Measurements from ENCODE around the gene ZNF583. TPM values are rescaled to one million over a fixed set of nuclear protein-coding genes. Genes with fewer than 3 reads are reported as not detected.

ZNF583 gene
- total and polyA plus RNA-seq, 2 of the 13 experiments (the other 11 are each of a cell fraction or from before 2014, with no cell fraction given): 0.65 to 5.3 TPM

GRCh38 chr19:56356944-56357343 lies 47.2 kb upstream of the ZNF583 start:
- DNase-seq (ENCODE audit: low spot score) (no peak), FAIRE-seq (no peak), ATAC-seq (no peak)
- no peaks in the 10 kb centered on the region for H3K27me3 ChIP-seq (ENCODE audit: control insufficient read depth in 1 of 2, insufficient read depth in 2 of 2, low read length in 2 of 2)
- no peak overlapping the region for H3K9ac ChIP-seq (ENCODE audit: insufficient read depth, low read depth, low read length)
- peaks cover 42% of the 10 kb centered on the region for H3K4me1 ChIP-seq (ENCODE audit: insufficient read depth, low read length)
- WGBS (ENCODE audit: low lambda C conversion rate): 59% methylated on average over 2 of the region's 2 CpGs
- intact Hi-C loops (cut with micrococcal nuclease; ENCODE audit: unreplicated experiment): no loop called here
- H3K36me3 ChIP-seq (replicated peaks in 1 of 2; ENCODE audit: control insufficient read depth in 1 of 2, insufficient read depth in 2 of 2, low read length in 2 of 2): no peaks in the 10 kb centered on the region
- no peak overlapping the region for H3K4me2 ChIP-seq (ENCODE audit: low read depth, low read length)
- TF ChIP-seq ZNF317 (CRISPR knock-in tag; IDR thresholded peaks at IDR 0.05) (peak; percentile 77), ZFP62 (CRISPR knock-in tag; IDR thresholded peaks at IDR 0.05) (no peak)
- no peaks in the 10 kb centered on the region for H4K20me1 ChIP-seq (ENCODE audit: insufficient read depth, low read length)
- H3K4me3 ChIP-seq (replicated peaks in 1 of 3; ENCODE audit: insufficient read depth in 1 of 3, low read depth in 2 of 3, low read length in 3 of 3): no peak overlapping the region
- BruUV-seq (replicated peaks): no TSS peak
- H3K27ac ChIP-seq (ENCODE audit: extremely low read length, insufficient read depth, low read length): no peak overlapping the region
- in situ Hi-C loops (cut with HindIII; ENCODE audit: extremely low pct_ligation_motif_present, low pct_unique_long_range_greater_than_20kb): no loop called here
- H2AFZ ChIP-seq (ENCODE audit: low read length): no peak overlapping the region
- H3K79me2 ChIP-seq (ENCODE audit: insufficient read depth, low read length): no peaks in the 10 kb centered on the region
- ChIA-PET POLR2A (interaction anchor here (1.8 kb wide), 1 partner anchor 11 kb away, joined by 13 read pairs; no protein-coding TSS in a partner anchor), CTCF (ENCODE audit: low intra/inter-chr PET ratio, low total read pairs) (no interaction called here)
- peaks cover 30% of the 10 kb centered on the region for H3K9me3 ChIP-seq (ENCODE audit: low read length)

DNA sequence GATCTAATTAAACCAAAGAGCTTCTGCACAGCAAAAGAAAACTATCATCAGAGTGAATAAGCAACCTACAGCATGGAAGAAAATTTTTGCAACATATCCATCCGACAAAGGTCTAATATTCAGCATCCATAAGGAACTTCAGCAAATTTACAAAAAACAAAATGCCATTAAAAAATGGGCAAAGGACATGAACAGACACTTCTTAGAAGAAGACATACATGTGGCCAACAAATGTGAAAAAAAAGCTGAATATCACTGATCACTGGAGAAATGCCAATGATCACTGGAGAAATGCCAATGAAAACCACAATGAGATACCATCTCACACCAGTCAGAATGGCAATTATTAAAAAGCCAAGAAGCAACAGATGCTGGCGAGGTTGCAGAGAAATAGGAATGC lies 43.3 kb upstream of the ZNF583 start:
- CTCF ChIA-PET (ENCODE audit: low intra/inter-chr PET ratio, low total read pairs): no interaction called here
- no peak overlapping the region for H2AFZ ChIP-seq (ENCODE audit: low read length)
- H3K4me1 ChIP-seq (ENCODE audit: insufficient read depth, low read length): peaks cover 14% of the 10 kb centered on the region
- H4K20me1 ChIP-seq (ENCODE audit: insufficient read depth, low read length): no peaks in the 10 kb centered on the region
- POLR2A ChIA-PET: no interaction called here
- ATAC-seq (no peak), FAIRE-seq (no peak), DNase-seq (ENCODE audit: low spot score) (no peak)
- no peak overlapping the region for H3K27ac ChIP-seq (ENCODE audit: extremely low read length, insufficient read depth, low read length)
- no peaks in the 10 kb centered on the region for H3K79me2 ChIP-seq (ENCODE audit: insufficient read depth, low read length)
- intact Hi-C loops (cut with micrococcal nuclease; ENCODE audit: unreplicated experiment) (no loop called here), in situ Hi-C loops (cut with HindIII; ENCODE audit: extremely low pct_ligation_motif_present, low pct_unique_long_range_greater_than_20kb) (no loop called here)
- WGBS (ENCODE audit: low lambda C conversion rate): 47% methylated on average over 2 of the region's 2 CpGs
- no peak overlapping the region for H3K4me3 ChIP-seq (replicated peaks in 1 of 3; ENCODE audit: insufficient read depth in 1 of 3, low read depth in 2 of 3, low read length in 3 of 3)
- BruUV-seq (replicated peaks): no TSS peak
- peaks cover 41% of the 10 kb centered on the region for H3K9me3 ChIP-seq (ENCODE audit: low read length)
- H3K36me3 ChIP-seq (replicated peaks in 1 of 2; ENCODE audit: control insufficient read depth in 1 of 2, insufficient read depth in 2 of 2, low read length in 2 of 2): no peaks in the 10 kb centered on the region
- TF ChIP-seq SMAD9 (CRISPR knock-in tag; IDR thresholded peaks at IDR 0.05) (no peak), TRIM24 (CRISPR knock-in tag; IDR thresholded peaks at IDR 0.05) (no peak), ZBTB20 (CRISPR knock-in tag; IDR thresholded peaks at IDR 0.05; ENCODE audit: borderline replicate concordance, low read depth) (no peak)
- H3K4me2 ChIP-seq (ENCODE audit: low read depth, low read length): no peak overlapping the region
- no peak overlapping the region for H3K9ac ChIP-seq (ENCODE audit: insufficient read depth, low read depth, low read length)
- no peaks in the 10 kb centered on the region for H3K27me3 ChIP-seq (ENCODE audit: control insufficient read depth in 1 of 2, insufficient read depth in 2 of 2, low read length in 2 of 2)

All from HepG2 (cell line).